Caco-2 (cell line): Measurements from ENCODE around the gene RALGPS1. TPM values are rescaled to one million over a fixed set of nuclear protein-coding genes. Genes with fewer than 3 reads are reported as not detected.

Experiments used
- BruUV-seq: library from RNA; stranded (reverse); fragments of 400-500 nt; replicated peaks from 2 replicates; lab custom pipeline; 2021; lab: Mats Ljungman, UMichigan
- CTCF ChIA-PET: fragments of 300-600 bp; sonication (Branson Sonifier 250); formaldehyde crosslinking; loops from one replicate; lab custom pipeline; 2022; ENCODE audit warnings: antibody characterized with exemption; lab: Charles Lee
- POLR2A ChIA-PET: fragments of 300-600 bp; sonication (Branson Sonifier 250); formaldehyde crosslinking; loops from one replicate; lab custom pipeline; 2022; ENCODE audit warnings: antibody characterized with exemption; lab: Charles Lee
- DNase-seq, 2 experiments: peaks; one replicate each; pipeline versions ENCODE4 v3.0.0 to v3.0.0-alpha.2; 2020 to 2022
- H3K27me3 ChIP-seq: replicated peaks from 2 replicates; pipeline ENCODE4 v1.6.0; 2011; ENCODE audit warnings: low read length; ENCODE audit not compliant: control insufficient read depth, insufficient read depth
- H3K36me3 ChIP-seq: 2 replicates; pipeline ENCODE4 v1.5.1; 2011; ENCODE audit warnings: low read length; ENCODE audit not compliant: control insufficient read depth, insufficient read depth
- H3K4me1 ChIP-seq: fragments of 250-450 bp; sonication (Bioruptor Pico); 2 replicates; pipeline ENCODE4 v1.5.1; 2020; ENCODE audit warnings: mild to moderate bottlenecking
- H3K4me3 ChIP-seq: 2 replicates; pipeline ENCODE4 v1.5.1; 2011; ENCODE audit warnings: low read depth, mild to moderate bottlenecking, control low read depth, low read length
- H3K9me3 ChIP-seq: fragments of 250-450 bp; sonication (Bioruptor Pico); 2 replicates; pipeline ENCODE4 v1.5.1; 2020; ENCODE audit warnings: mild to moderate bottlenecking, moderate library complexity
- H3K27ac Mint-ChIP-seq: one replicate; pipeline ENCODE4 v1.8.0; 2022; ENCODE audit warnings: mixed read lengths; ENCODE audit not compliant: unreplicated experiment
- H3K27me3 Mint-ChIP-seq: one replicate; pipeline ENCODE4 v1.8.0; 2022; ENCODE audit warnings: mixed read lengths; ENCODE audit not compliant: insufficient read depth, unreplicated experiment
- H3K36me3 Mint-ChIP-seq: one replicate; pipeline ENCODE4 v1.8.0; 2022; ENCODE audit warnings: mild to moderate bottlenecking, mixed read lengths; ENCODE audit not compliant: insufficient read depth, unreplicated experiment
- H3K4me1 Mint-ChIP-seq: one replicate; pipeline ENCODE4 v1.8.0; 2022; ENCODE audit warnings: low read depth, mixed read lengths; ENCODE audit not compliant: unreplicated experiment
- H3K4me3 Mint-ChIP-seq: one replicate; pipeline ENCODE4 v1.8.0; 2022; ENCODE audit warnings: mild to moderate bottlenecking, moderate library complexity, mixed read lengths; ENCODE audit not compliant: unreplicated experiment
- H3K9me3 Mint-ChIP-seq: one replicate; pipeline ENCODE4 v1.8.0; 2022; ENCODE audit warnings: mixed read lengths; ENCODE audit not compliant: unreplicated experiment
- intact Hi-C: fragments of 100-400 bp; cut with micrococcal nuclease; formaldehyde crosslinking; loops from one replicate; pipeline ENCODE4 v1.10.0; 2022; ENCODE audit not compliant: unreplicated experiment
- total RNA-seq: library from RNA; stranded (reverse); gene quantifications from 2 replicates; pipeline ENCODE4 v1.2.3, GENCODE V29; 2022
- TF ChIP-seq, protein P1 (sequence below), 2 experiments: fragments of 200-600 bp in 1 of 2; IDR thresholded peaks; 1 replicate in 1 of 2; 2 replicates in 1 of 2; pipeline versions ENCODE4 v1.5.1 to v1.8.0; 2011 to 2022; ENCODE audit warnings: antibody characterized with exemption in 1 of 2, control low read depth in 1 of 2, inconsistent platforms in 1 of 2, low read depth in 1 of 2, low read length in 1 of 2, mild to moderate bottlenecking in 1 of 2, moderate library complexity in 1 of 2; ENCODE audit not compliant: insufficient read depth in 1 of 2, severe bottlenecking in 1 of 2, unreplicated experiment in 1 of 2

RALGPS1 gene
- total RNA-seq, 1 experiment from 2014 or later = 41.5 TPM

DNA sequence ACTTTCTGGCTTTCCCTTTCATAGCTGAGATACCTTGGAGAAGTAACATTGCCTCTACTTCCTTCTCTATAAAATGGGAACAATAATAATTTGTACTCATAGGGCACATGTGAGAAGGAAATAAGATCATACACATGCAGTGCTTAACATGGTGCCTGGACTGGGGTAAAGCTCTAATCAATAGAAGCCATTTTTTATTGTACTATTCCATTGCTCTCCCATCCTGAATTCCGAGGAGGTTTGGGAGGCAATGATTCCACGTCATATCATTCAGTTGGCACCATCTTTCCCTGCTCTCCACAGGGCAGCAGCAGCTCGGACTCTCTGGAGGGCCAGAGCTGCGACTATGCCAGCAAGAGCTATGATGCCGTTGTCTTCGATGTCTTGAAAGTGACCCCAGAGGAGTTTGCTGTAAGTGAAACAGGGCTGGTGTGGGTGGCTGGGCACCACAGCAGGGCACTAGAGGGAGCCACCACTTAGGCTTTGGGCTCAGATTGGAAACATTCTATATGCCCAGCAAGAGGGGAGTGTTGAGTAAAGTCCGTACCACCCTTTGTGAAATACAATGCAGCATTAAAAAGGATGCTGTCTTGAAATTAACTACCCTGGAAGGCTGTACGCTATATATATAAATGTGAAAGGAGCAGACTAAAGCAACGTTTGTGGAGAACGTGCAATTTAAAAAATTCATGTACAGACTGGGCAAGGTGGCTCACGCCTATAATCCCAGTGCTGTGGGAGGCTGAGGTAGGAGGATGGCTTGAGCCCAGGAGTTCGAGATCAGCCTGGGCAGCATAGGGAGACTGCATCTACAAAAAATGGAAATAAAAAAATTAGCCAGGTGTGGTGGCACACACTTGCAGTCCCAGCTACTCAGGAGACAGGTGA lies 51.2 kb downstream of the RALGPS1 start:
- TF ChIP-seq, protein P1, sequence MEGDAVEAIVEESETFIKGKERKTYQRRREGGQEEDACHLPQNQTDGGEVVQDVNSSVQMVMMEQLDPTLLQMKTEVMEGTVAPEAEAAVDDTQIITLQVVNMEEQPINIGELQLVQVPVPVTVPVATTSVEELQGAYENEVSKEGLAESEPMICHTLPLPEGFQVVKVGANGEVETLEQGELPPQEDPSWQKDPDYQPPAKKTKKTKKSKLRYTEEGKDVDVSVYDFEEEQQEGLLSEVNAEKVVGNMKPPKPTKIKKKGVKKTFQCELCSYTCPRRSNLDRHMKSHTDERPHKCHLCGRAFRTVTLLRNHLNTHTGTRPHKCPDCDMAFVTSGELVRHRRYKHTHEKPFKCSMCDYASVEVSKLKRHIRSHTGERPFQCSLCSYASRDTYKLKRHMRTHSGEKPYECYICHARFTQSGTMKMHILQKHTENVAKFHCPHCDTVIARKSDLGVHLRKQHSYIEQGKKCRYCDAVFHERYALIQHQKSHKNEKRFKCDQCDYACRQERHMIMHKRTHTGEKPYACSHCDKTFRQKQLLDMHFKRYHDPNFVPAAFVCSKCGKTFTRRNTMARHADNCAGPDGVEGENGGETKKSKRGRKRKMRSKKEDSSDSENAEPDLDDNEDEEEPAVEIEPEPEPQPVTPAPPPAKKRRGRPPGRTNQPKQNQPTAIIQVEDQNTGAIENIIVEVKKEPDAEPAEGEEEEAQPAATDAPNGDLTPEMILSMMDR (IDR thresholded peaks at IDR 0.05; ENCODE audit: insufficient read depth in 1 of 2, low read depth in 1 of 2, low read length in 1 of 2, severe bottlenecking in 1 of 2, unreplicated experiment in 1 of 2) = peak; percentile 67 to 79
- intact Hi-C loops = loop anchor here (1.0 to 5.0 kb wide), 4 partner anchors 19 to 234 kb away; no protein-coding TSS in a partner anchor

DNA sequence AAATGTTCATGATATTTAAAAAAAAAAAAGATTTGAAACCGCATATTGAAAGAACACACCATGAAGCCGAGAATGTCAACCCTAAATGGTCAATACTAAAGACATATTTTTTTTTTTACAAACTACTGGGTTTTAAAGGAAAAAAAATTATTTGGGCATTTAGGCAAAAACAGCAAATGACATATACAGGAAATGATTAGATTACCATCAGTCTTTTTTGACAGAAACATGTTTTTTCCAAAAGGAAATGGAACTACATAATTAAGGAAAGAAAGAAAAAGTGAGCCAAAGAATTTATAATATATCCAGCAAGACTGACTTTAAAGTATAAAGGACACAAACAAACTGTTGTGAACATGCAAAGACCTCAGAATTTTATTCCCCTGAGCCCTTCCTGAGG lies 56.7 kb downstream of the RALGPS1 start:
- ChIA-PET CTCF (no interaction called here), POLR2A (no interaction called here)
- no peaks in the 10 kb centered on the region for H3K9me3 ChIP-seq
- Mint-ChIP-seq H3K36me3 (peaks cover 6% of the 10 kb centered on the region), H3K27ac (no peak overlapping the region), H3K9me3 (no peaks in the 10 kb centered on the region), H3K27me3 (no peaks in the 10 kb centered on the region), H3K4me3 (no peak overlapping the region), H3K4me1 (no peaks in the 10 kb centered on the region)
- BruUV-seq = no TSS peak
- no peaks in the 10 kb centered on the region for H3K27me3 ChIP-seq
- H3K4me3 ChIP-seq = no peak overlapping the region
- no peaks in the 10 kb centered on the region for H3K4me1 ChIP-seq
- H3K36me3 ChIP-seq = peaks cover 1% of the 10 kb centered on the region
- intact Hi-C loops = no loop called here
- no peak for DNase-seq
- TF ChIP-seq, protein P1 (IDR thresholded peaks at IDR 0.05; ENCODE audit: insufficient read depth in 1 of 2, low read depth in 1 of 2, low read length in 1 of 2, severe bottlenecking in 1 of 2, unreplicated experiment in 1 of 2) = no peak

More for the DNA sequence above, 51.2 kb downstream of the RALGPS1 start:
- Mint-ChIP-seq H3K27ac (no peak overlapping the region), H3K36me3 (peaks cover 13% of the 10 kb centered on the region), H3K4me1 (peaks cover 10% of the 10 kb centered on the region), H3K27me3 (no peaks in the 10 kb centered on the region), H3K9me3 (no peaks in the 10 kb centered on the region), H3K4me3 (no peak overlapping the region)
- CTCF ChIA-PET = interaction anchor here (0.5 to 1.3 kb wide), 6 partner anchors 101 to 307 kb away, joined by 3 to 8 read pairs (median 3); no protein-coding TSS in a partner anchor
- Histone ChIP-seq H3K36me3 (peaks cover 3% of the 10 kb centered on the region), H3K9me3 (no peaks in the 10 kb centered on the region), H3K4me3 (no peak overlapping the region), H3K27me3 (no peaks in the 10 kb centered on the region), H3K4me1 (no peaks in the 10 kb centered on the region; the same call in 1 of the 2 replicates)
- POLR2A ChIA-PET = no interaction called here
- no TSS peak for BruUV-seq
- DNase-seq = peak in 1 of 2 experiments; percentile 65

DNA sequence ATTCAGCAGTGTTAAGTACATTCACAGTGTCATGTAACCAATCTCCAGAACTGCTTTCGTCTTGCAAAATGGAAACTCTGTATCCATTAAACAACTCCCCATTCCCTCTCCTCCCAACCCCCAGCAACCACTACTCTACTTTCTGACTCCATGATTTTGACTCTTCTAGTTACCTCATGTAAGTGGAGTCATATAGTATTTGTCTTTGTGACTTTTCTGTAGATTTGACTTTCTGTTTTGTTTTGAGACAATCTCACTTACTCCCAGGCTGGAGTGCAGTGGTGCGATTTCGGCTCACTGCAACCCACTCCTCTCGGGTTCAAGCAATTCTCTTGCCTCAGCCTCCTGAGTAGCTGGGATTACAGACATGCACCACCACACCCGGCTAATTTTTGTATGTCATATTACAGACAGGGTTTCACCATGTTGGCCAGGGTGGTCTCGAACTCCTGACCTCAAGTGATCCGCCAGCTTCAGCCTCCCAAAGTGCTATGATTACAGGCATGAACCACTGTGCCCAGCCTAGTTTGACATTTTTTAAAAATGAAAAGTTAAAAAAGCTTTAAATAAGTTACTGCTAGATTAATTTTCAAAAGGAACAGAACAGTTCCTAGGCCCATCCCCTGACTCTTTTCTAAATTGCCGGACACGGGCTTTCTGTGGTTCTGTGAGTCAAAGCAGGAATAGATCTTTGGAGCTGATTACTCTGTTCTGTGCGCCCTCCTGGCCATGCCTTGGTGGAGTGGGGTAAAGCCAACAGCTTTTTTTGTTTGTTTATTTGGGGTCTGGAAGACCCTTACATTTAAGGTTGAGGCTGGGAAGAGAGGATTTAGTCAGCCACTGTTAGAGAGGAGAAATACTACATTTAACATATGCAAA lies 59.3 kb downstream of the RALGPS1 start:
- no peak overlapping the region for H3K4me3 ChIP-seq
- H3K36me3 Mint-ChIP-seq = peaks cover 10% of the 10 kb centered on the region
- H3K4me3 Mint-ChIP-seq = no peak overlapping the region
- no peaks in the 10 kb centered on the region for H3K27me3 Mint-ChIP-seq
- H3K4me1 ChIP-seq = no peaks in the 10 kb centered on the region
- H3K27me3 ChIP-seq = no peaks in the 10 kb centered on the region
- no peaks in the 10 kb centered on the region for H3K36me3 ChIP-seq
- DNase-seq = no peak
- intact Hi-C loops = no loop called here
- no peaks in the 10 kb centered on the region for H3K9me3 Mint-ChIP-seq
- POLR2A ChIA-PET = no interaction called here
- no peaks in the 10 kb centered on the region for H3K9me3 ChIP-seq
- no peak overlapping the region for H3K27ac Mint-ChIP-seq
- TF ChIP-seq, protein P1 (IDR thresholded peaks at IDR 0.05; ENCODE audit: insufficient read depth in 1 of 2, low read depth in 1 of 2, low read length in 1 of 2, severe bottlenecking in 1 of 2, unreplicated experiment in 1 of 2) = no peak
- H3K4me1 Mint-ChIP-seq = no peaks in the 10 kb centered on the region
- CTCF ChIA-PET = no interaction called here
- no TSS peak for BruUV-seq
